ENCODE measurements around the gene IQGAP3. TPM values are rescaled to one million over a fixed set of nuclear protein-coding genes. Genes with fewer than 3 reads are reported as not detected.
"Not testable (repeated sequence)": the region's sequence is repeated elsewhere in the genome, so short reads cannot be mapped to it uniquely, and the experiment has no call there.

The IQGAP3 gene
- polyA plus RNA-seq, 1 experiment: 28.1 TPM

DNA sequence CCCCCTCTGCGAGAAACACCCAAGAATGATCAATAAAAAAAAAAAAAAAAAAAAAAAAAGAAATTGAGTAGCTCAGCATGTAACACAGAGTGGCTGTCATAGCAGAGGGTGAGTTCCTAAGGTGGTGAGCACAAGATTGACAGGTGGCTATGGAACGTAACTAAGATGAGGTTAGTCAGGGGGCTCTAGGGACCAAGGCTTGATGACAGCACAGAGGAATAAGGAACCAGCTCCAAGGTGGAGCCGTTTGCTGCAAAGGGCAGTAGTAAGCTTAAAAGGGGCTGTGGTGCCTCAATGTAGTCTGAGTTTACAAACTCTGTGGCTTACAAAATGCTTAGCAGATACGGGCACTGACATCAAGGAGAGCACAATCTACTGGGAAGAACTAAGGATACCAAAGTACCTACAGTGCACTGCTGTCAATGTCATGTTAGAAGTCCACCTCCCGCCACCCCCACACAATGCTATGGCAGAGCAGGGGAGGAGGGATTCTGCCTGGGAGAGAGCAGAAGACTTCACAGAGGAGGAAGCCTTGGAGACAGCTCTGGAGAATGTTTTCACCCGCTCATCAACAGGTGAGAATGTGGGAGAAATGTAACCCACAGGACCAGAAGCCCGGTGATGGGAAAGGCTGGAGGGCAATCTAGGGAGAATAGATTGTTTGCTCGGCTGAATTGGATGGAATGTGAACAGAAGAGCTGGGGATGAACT is 13.1 kb downstream of the IQGAP3 start:
- DNase-seq (ENCODE audit: low read depth): no peak
- CTCF ChIA-PET: interaction anchor here (0.6 to 1.0 kb wide), 2 partner anchors 27 to 33 kb away, joined by 3 read pairs; partner anchors contain the start of gene NAXE
- no peaks in the 10 kb centered on the region for H3K27me3 ChIP-seq (ENCODE audit: control insufficient read depth, insufficient read depth, low read length)
- peaks cover 10% of the 10 kb centered on the region for H3K36me3 ChIP-seq (ENCODE audit: control insufficient read depth, insufficient read depth, low read length)
- POLR2A ChIA-PET: no interaction called here
- no peak for TF ChIP-seq CTCF (IDR thresholded peaks at IDR 0.05; ENCODE audit: insufficient read depth, low read depth, low read length)
- no peak overlapping the region for H3K4me3 ChIP-seq (ENCODE audit: low read depth, low read length)

GRCh38 chr1:156556354-156556753 is 16.0 kb downstream of the IQGAP3 start:
- ChIA-PET POLR2A (no interaction called here), CTCF (no interaction called here)
- Histone ChIP-seq H3K36me3 (ENCODE audit: control insufficient read depth, insufficient read depth, low read length) (peaks cover 4% of the 10 kb centered on the region), H3K4me3 (ENCODE audit: low read depth, low read length) (no peak overlapping the region), H3K27me3 (ENCODE audit: control insufficient read depth, insufficient read depth, low read length) (no peaks in the 10 kb centered on the region)
- TF ChIP-seq CTCF (IDR thresholded peaks at IDR 0.05; ENCODE audit: insufficient read depth, low read depth, low read length): no peak
- no peak for DNase-seq (ENCODE audit: low read depth)

GRCh38 chr1:156555715-156556114 is 16.6 kb downstream of the IQGAP3 start:
- POLR2A ChIA-PET: no interaction called here
- Histone ChIP-seq H3K36me3 (ENCODE audit: control insufficient read depth, insufficient read depth, low read length) (peaks cover 3% of the 10 kb centered on the region), H3K27me3 (ENCODE audit: control insufficient read depth, insufficient read depth, low read length) (no peaks in the 10 kb centered on the region), H3K4me3 (ENCODE audit: low read depth, low read length) (no peak overlapping the region)
- no peak for TF ChIP-seq CTCF (IDR thresholded peaks at IDR 0.05; ENCODE audit: insufficient read depth, low read depth, low read length)
- CTCF ChIA-PET: interaction anchor here (0.7 kb wide), 1 partner anchor 1218 kb away, joined by 3 read pairs; no protein-coding TSS in a partner anchor
- no peak for DNase-seq (ENCODE audit: low read depth)

DNA sequence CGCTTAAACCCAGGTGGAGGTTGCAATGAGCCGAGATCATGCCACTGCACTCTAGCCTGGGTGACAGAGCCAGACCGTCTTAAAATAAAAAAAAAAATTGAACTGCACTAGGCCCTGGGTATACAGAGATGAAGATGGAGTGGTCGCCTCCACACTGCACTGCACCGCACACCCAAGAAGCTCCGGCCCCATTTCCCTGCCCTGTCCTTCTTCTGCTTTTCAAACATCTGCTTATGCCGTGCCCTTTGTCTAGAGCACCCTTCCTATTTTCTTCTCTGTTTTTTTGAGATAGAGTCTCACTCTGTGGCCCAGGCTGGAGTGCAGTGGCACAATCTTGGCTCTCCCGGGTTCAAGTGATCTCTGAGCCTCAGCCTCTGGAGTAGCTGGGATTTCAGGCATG is 17.4 kb downstream of the IQGAP3 start:
- TF ChIP-seq CTCF (IDR thresholded peaks at IDR 0.05; ENCODE audit: insufficient read depth, low read depth, low read length): no peak
- Histone ChIP-seq H3K36me3 (ENCODE audit: control insufficient read depth, insufficient read depth, low read length) (peaks cover 2% of the 10 kb centered on the region; the same call in 1 of the 2 replicates), H3K27me3 (ENCODE audit: control insufficient read depth, insufficient read depth, low read length) (no peaks in the 10 kb centered on the region), H3K4me3 (ENCODE audit: low read depth, low read length) (no peak overlapping the region)
- ChIA-PET CTCF (interaction anchor here (1.5 kb wide), 1 partner anchor 109 kb away, joined by 4 read pairs; no protein-coding TSS in a partner anchor), POLR2A (no interaction called here)
- no peak for DNase-seq (ENCODE audit: low read depth)

GRCh38 chr1:156553860-156554485 is 18.4 kb downstream of the IQGAP3 start:
- no peak overlapping the region for H3K4me3 ChIP-seq (ENCODE audit: low read depth, low read length)
- no peak for TF ChIP-seq CTCF (IDR thresholded peaks at IDR 0.05; ENCODE audit: insufficient read depth, low read depth, low read length)
- DNase-seq (ENCODE audit: low read depth): no peak
- H3K27me3 ChIP-seq (ENCODE audit: control insufficient read depth, insufficient read depth, low read length): no peaks in the 10 kb centered on the region
- H3K36me3 ChIP-seq (ENCODE audit: control insufficient read depth, insufficient read depth, low read length): peaks cover 4% of the 10 kb centered on the region
- ChIA-PET POLR2A (no interaction called here), CTCF (interaction anchor here (1.5 kb wide), 1 partner anchor 108 kb away, joined by 4 read pairs; no protein-coding TSS in a partner anchor)

DNA sequence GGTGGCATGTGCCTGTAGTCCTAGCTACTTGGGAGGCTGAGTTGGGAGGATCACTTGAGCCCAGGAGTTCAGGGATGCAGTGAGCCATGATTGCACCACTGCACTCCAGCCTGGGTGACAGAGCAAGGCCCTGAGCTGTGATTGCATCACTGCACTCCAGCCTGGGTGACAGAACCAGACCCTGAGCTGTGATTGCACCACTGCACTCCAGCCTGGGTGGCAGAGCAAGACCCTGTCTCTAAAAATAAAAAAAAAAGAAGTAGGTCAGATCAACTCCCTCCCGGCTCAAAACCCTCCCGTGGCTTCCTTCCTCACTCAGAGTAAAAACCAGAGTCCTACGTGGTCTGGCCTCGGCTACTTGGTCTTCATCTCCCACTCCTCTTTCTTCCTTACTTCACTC is 19.4 kb downstream of the IQGAP3 start:
- CTCF ChIA-PET: interaction anchor here (1.1 to 2.4 kb wide), 2 partner anchors 11 to 72 kb away, joined by 3 to 8 read pairs; no protein-coding TSS in a partner anchor

More for the DNA sequence above, 19.4 kb downstream of the IQGAP3 start:
- DNase-seq (ENCODE audit: low read depth); H3K27me3 ChIP-seq (ENCODE audit: control insufficient read depth, insufficient read depth, low read length); H3K36me3 ChIP-seq (ENCODE audit: control insufficient read depth, insufficient read depth, low read length); POLR2A ChIA-PET; H3K4me3 ChIP-seq (ENCODE audit: low read depth, low read length): not testable (repeated sequence)
